B cell (primary cell): ENCODE results near the gene CD81. TPM values are rescaled to one million over a fixed set of nuclear protein-coding genes. Genes with fewer than 3 reads are reported as not detected.

Experiments
- ATAC-seq: fragments of 200-7000 bp; cut with Tn5 transposase; one replicate; pipeline ENCODE4 v1.10.0; 2021; ENCODE audit warnings: low read depth, mild to moderate bottlenecking, moderate number of reproducible peaks, moderate library complexity
- CTCF ChIA-PET: fragments of 350-600 bp; sonication (Branson Sonifier 250); formaldehyde crosslinking; loops from one replicate; lab custom pipeline; 2021; ENCODE audit warnings: antibody characterized with exemption, inconsistent platforms; lab: Charles Lee
- POLR2A ChIA-PET: fragments of 350-600 bp; sonication (Branson Sonifier 250); formaldehyde crosslinking; loops from one replicate; lab custom pipeline; 2021; ENCODE audit warnings: antibody characterized with exemption; lab: Charles Lee
- DNase-seq: peaks from one replicate; pipeline ENCODE4 v3.0.0; 2013
- H2AFZ ChIP-seq: 2 replicates; pipeline ENCODE4 v1.6.1; 2012; ENCODE audit warnings: mild to moderate bottlenecking, low read depth, low read length; ENCODE audit not compliant: insufficient read depth, poor library complexity, severe bottlenecking
- H3K27ac ChIP-seq, 2 donors: 1 replicate in 1 of 2; 2 replicates in 1 of 2; pipeline ENCODE4 v1.5.1; 2012 to 2013; ENCODE audit warnings: low read length in 2 of 2, mild to moderate bottlenecking in 2 of 2, moderate library complexity in 1 of 2
- H3K27me3 ChIP-seq, 4 experiments: fragments of 200-600 bp in 1 of 4; sonication (generic) in 1 of 4; replicated peaks in 1 of 4; 1 replicate in 2 of 4; 2 replicates in 2 of 4; pipeline versions ENCODE4 v1.6.1 to v1.7.0; 2013 to 2016; ENCODE audit warnings: low read length in 3 of 4, mild to moderate bottlenecking in 2 of 4, mixed read lengths in 1 of 4, moderate library complexity in 1 of 4; ENCODE audit not compliant: insufficient read depth in 4 of 4, control insufficient read depth in 3 of 4; ENCODE audit errors: control extremely low read depth in 1 of 4
- H3K36me3 ChIP-seq, 2 experiments: replicated peaks in 1 of 2; 1 replicate in 1 of 2; 2 replicates in 1 of 2; pipeline versions ENCODE4 v1.6.1 to v1.7.1; 2013; ENCODE audit warnings: low read length in 1 of 2; ENCODE audit not compliant: insufficient read depth in 2 of 2, control insufficient read depth in 1 of 2; ENCODE audit errors: control extremely low read depth in 1 of 2, extremely low read depth in 1 of 2
- H3K4me1 ChIP-seq, 2 donors: fragments of 200-600 bp in 1 of 2; sonication (generic) in 1 of 2; 1 replicate in 1 of 2; 2 replicates in 1 of 2; pipeline versions ENCODE4 v1.5.1 to v1.6.1; 2013 to 2017; ENCODE audit warnings: low read length in 2 of 2; ENCODE audit not compliant: control insufficient read depth in 2 of 2, insufficient read depth in 2 of 2
- H3K4me2 ChIP-seq: replicated peaks from 2 replicates; pipeline ENCODE3; 2012; ENCODE audit warnings: mild to moderate bottlenecking, low read depth, low read length; ENCODE audit not compliant: poor library complexity, severe bottlenecking
- H3K4me3 ChIP-seq, 5 experiments: fragments of 200-600 bp in 1 of 5; sonication (generic) in 1 of 5; 1 replicate in 3 of 5; 2 replicates in 2 of 5; pipeline versions ENCODE4 v1.5.1 to v1.7.0; 2011 to 2016; ENCODE audit warnings: low read length in 4 of 5, mild to moderate bottlenecking in 4 of 5, low read depth in 2 of 5, control low read depth in 1 of 5, moderate library complexity in 1 of 5; ENCODE audit not compliant: insufficient read depth in 1 of 5; ENCODE audit errors: control extremely low read depth in 1 of 5, extremely low read depth in 1 of 5
- H3K79me2 ChIP-seq: fragments of 200-600 bp; sonication (generic); one replicate; pipeline ENCODE4 v1.6.0; 2016; ENCODE audit warnings: low read length; ENCODE audit not compliant: control insufficient read depth, insufficient read depth
- H3K9ac ChIP-seq: fragments of 200-600 bp; sonication (generic); 2 replicates; pipeline ENCODE4 v1.6.1; 2017; ENCODE audit warnings: mild to moderate bottlenecking, low read length, moderate library complexity
- H3K9me3 ChIP-seq, 3 donors: one replicate each; pipeline versions ENCODE4 v1.6.1 to v1.7.1; 2013; ENCODE audit warnings: low read length in 2 of 3; ENCODE audit not compliant: control insufficient read depth in 2 of 3, insufficient read depth in 1 of 3; ENCODE audit errors: control extremely low read depth in 1 of 3
- H4K20me1 ChIP-seq: 2 replicates; pipeline ENCODE4 v1.6.0; 2012; ENCODE audit warnings: mild to moderate bottlenecking, low read length; ENCODE audit not compliant: insufficient read depth, control insufficient read depth, poor library complexity, severe bottlenecking
- H3K27ac Mint-ChIP-seq: one replicate; pipeline ENCODE4 v1.8.0; 2021; ENCODE audit warnings: mixed read lengths
- H3K27me3 Mint-ChIP-seq: one replicate; pipeline ENCODE4 v1.8.0; 2021; ENCODE audit warnings: mixed read lengths
- H3K4me1 Mint-ChIP-seq: one replicate; pipeline ENCODE4 v1.8.0; 2021; ENCODE audit warnings: mixed read lengths
- H3K4me3 Mint-ChIP-seq: one replicate; pipeline ENCODE4 v1.8.0; 2021; ENCODE audit warnings: mixed read lengths
- H3K9me3 Mint-ChIP-seq: one replicate; pipeline ENCODE4 v1.8.0; 2022; ENCODE audit warnings: mixed read lengths; ENCODE audit not compliant: insufficient read depth
- EZH2 ChIP-seq: IDR thresholded peaks from 2 replicates; pipeline ENCODE4 v1.6.1; 2012; ENCODE audit warnings: borderline replicate concordance, low read depth, mild to moderate bottlenecking, moderate library complexity, low read length; ENCODE audit not compliant: insufficient read depth, poor library complexity, severe bottlenecking
- WGBS: methylation state at CpG from one replicate; pipeline ENCODE4 v1.1.5; 2013; ENCODE audit warnings: missing lambda C conversion rate; ENCODE audit not compliant: insufficient coverage; 5-methylcytosine and 5-hydroxymethylcytosine counted together
- intact Hi-C: fragments of 100-400 bp; cut with micrococcal nuclease; formaldehyde crosslinking; loops from one replicate; pipeline ENCODE4 v1.10.0; 2022
- polyA plus RNA-seq: library from polyadenylated mRNA; depleted of rRNA; stranded (reverse); fragments of >200 nt; gene quantifications from 2 replicates; pipeline ENCODE4 v1.2.3, GENCODE V29; 2012
- total RNA-seq, 2 donors: library from RNA; stranded (reverse); fragments of 120-200 nt in 1 of 2; gene quantifications; 1 replicate in 1 of 2; 2 replicates in 1 of 2; pipeline versions ENCODE4 v1.2.3 to v1.2.4, GENCODE V29; 2013 to 2022
- TF ChIP-seq, protein P1 (sequence below): fragments of 200-600 bp; IDR thresholded peaks from one replicate; pipeline ENCODE4 v1.8.0; 2022; ENCODE audit warnings: antibody characterized with exemption, mild to moderate bottlenecking

Gene CD81
- total and polyA plus RNA-seq, 2 donors (not counting 1 experiment from before 2014, with no cell fraction given) = 253 to 361 TPM

GRCh38 chr11:2406451-2406850 lies 29.3 kb downstream of the CD81 start:
- WGBS = 93% methylated on average over 13 of the region's 14 CpGs
- Mint-ChIP-seq H3K4me1 (peaks cover 7% of the 10 kb centered on the region), H3K27ac (no peak overlapping the region), H3K4me3 (no peak overlapping the region), H3K9me3 (no peaks in the 10 kb centered on the region), H3K27me3 (no peaks in the 10 kb centered on the region)
- Histone ChIP-seq H3K4me3 (no peak overlapping the region), H3K27ac (no peak overlapping the region), H3K9me3 (no peaks in the 10 kb centered on the region), H3K27me3 (no peaks in the 10 kb centered on the region), H3K4me1 (peaks cover 8 to 9% of the 10 kb centered on the region in 2 donors), H3K79me2 (peaks cover 16% of the 10 kb centered on the region), H2AFZ (no peak overlapping the region), H3K36me3 (peaks cover 0 to 22% of the 10 kb centered on the region in 2 experiments), H4K20me1 (peaks cover 23% of the 10 kb centered on the region), H3K4me2 (no peak overlapping the region), H3K9ac (no peak overlapping the region)
- ChIA-PET POLR2A (no interaction called here), CTCF (no interaction called here)
- TF ChIP-seq EZH2 = no peak
- TF ChIP-seq, protein P1, sequence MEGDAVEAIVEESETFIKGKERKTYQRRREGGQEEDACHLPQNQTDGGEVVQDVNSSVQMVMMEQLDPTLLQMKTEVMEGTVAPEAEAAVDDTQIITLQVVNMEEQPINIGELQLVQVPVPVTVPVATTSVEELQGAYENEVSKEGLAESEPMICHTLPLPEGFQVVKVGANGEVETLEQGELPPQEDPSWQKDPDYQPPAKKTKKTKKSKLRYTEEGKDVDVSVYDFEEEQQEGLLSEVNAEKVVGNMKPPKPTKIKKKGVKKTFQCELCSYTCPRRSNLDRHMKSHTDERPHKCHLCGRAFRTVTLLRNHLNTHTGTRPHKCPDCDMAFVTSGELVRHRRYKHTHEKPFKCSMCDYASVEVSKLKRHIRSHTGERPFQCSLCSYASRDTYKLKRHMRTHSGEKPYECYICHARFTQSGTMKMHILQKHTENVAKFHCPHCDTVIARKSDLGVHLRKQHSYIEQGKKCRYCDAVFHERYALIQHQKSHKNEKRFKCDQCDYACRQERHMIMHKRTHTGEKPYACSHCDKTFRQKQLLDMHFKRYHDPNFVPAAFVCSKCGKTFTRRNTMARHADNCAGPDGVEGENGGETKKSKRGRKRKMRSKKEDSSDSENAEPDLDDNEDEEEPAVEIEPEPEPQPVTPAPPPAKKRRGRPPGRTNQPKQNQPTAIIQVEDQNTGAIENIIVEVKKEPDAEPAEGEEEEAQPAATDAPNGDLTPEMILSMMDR = no peak
- DNase-seq = no peak
- intact Hi-C loops = no loop called here
- ATAC-seq = no peak

GRCh38 chr11:2406878-2407410 lies 29.8 kb downstream of the CD81 start:
- no peak overlapping the region for H3K27ac ChIP-seq
- no peak overlapping the region for H3K4me3 ChIP-seq
- POLR2A ChIA-PET = no interaction called here
- no peak for ATAC-seq
- WGBS = 81% methylated on average over 24 of the region's 24 CpGs
- Mint-ChIP-seq H3K9me3 (no peaks in the 10 kb centered on the region), H3K4me1 (peaks cover 3% of the 10 kb centered on the region), H3K4me3 (no peak overlapping the region), H3K27ac (no peak overlapping the region), H3K27me3 (no peaks in the 10 kb centered on the region)
- DNase-seq = no peak
- CTCF ChIA-PET = no interaction called here
- H3K36me3 ChIP-seq = peaks cover 0 to 22% of the 10 kb centered on the region in 2 experiments
- TF ChIP-seq EZH2 = no peak
- TF ChIP-seq, protein P1 = no peak
- H3K9ac ChIP-seq = no peak overlapping the region
- no peaks in the 10 kb centered on the region for H3K9me3 ChIP-seq
- peaks cover 18% of the 10 kb centered on the region for H4K20me1 ChIP-seq
- no peak overlapping the region for H3K4me2 ChIP-seq
- no peak overlapping the region for H2AFZ ChIP-seq
- peaks cover 11% of the 10 kb centered on the region for H3K79me2 ChIP-seq
- intact Hi-C loops = no loop called here
- H3K4me1 ChIP-seq = peaks cover 3 to 4% of the 10 kb centered on the region in 2 donors
- no peaks in the 10 kb centered on the region for H3K27me3 ChIP-seq
